Brain microvascular endothelial cell (primary cell): ENCODE measurements around the gene MTHFD1L.
"Not testable (repeated sequence)": the region's sequence is repeated elsewhere in the genome, so short reads cannot be mapped to it uniquely, and the experiment has no call there.

Experiments used
- DNase-seq: peaks from one replicate; pipeline ENCODE4 v3.0.0-alpha.2; 2020
- H3K27ac ChIP-seq: fragments of 250-450 bp; sonication (Bioruptor Pico); 2 replicates; pipeline ENCODE4 v1.5.1; 2020; ENCODE audit warnings: mild to moderate bottlenecking, moderate library complexity
- H3K27me3 ChIP-seq: fragments of 250-450 bp; sonication (Bioruptor Pico); replicated peaks from 2 replicates; pipeline ENCODE4 v1.5.1; 2020; ENCODE audit warnings: mild to moderate bottlenecking
- H3K36me3 ChIP-seq: fragments of 250-450 bp; sonication (Bioruptor Pico); replicated peaks from 2 replicates; pipeline ENCODE4 v1.5.1; 2020; ENCODE audit warnings: mild to moderate bottlenecking
- H3K4me3 ChIP-seq: 2 replicates; pipeline ENCODE4 v1.5.1; 2011; ENCODE audit warnings: low read depth, mild to moderate bottlenecking, control low read depth, low read length, moderate library complexity
- CTCF ChIP-seq: IDR thresholded peaks from 2 replicates; pipeline ENCODE4 v1.5.1; 2011; ENCODE audit warnings: low read depth, mild to moderate bottlenecking, moderate library complexity, low read length, control low read depth, inconsistent platforms; ENCODE audit errors: missing control alignments
- in situ Hi-C: cut with HindIII; loops from 2 replicates; pipeline ENCODE4 v1.10.0; 2017; ENCODE audit warnings: low sequenced_read_pairs, low pct_ligation_motif_present

The MTHFD1L gene

GRCh38 chr6:150846641-150847040 is 18.9 kb upstream of the MTHFD1L start:
- no peak for TF ChIP-seq CTCF
- Histone ChIP-seq H3K27ac (no peak overlapping the region), H3K27me3 (no peaks in the 10 kb centered on the region), H3K4me3 (no peak overlapping the region), H3K36me3 (no peaks in the 10 kb centered on the region)
- no peak for DNase-seq
- in situ Hi-C loops = no loop called here

- no peaks in the 10 kb centered on the region for H3K36me3 ChIP-seq
- TF ChIP-seq CTCF = no peak
- no peak overlapping the region for H3K4me3 ChIP-seq
- H3K27me3 ChIP-seq = no peaks in the 10 kb centered on the region
- DNase-seq = no peak
- in situ Hi-C loops = no loop called here
- H3K27ac ChIP-seq = no peak overlapping the region
Measured at GRCh38 chr6:150848400-150848799, 17.1 kb upstream of the MTHFD1L start.

- H3K27me3 ChIP-seq, H3K27ac ChIP-seq, DNase-seq, H3K4me3 ChIP-seq, in situ Hi-C loops, H3K36me3 ChIP-seq: not testable (repeated sequence)
Measured at GRCh38 chr6:150854392-150854791, 11.1 kb upstream of the MTHFD1L start.

- H3K4me3 ChIP-seq, H3K27me3 ChIP-seq, DNase-seq, H3K36me3 ChIP-seq, H3K27ac ChIP-seq, in situ Hi-C loops: not testable (repeated sequence)
Measured at GRCh38 chr6:150855171-150855570, 10.3 kb upstream of the MTHFD1L start.

- H3K36me3 ChIP-seq = no peaks in the 10 kb centered on the region
- H3K27ac ChIP-seq = peak overlapping the region; percentile 100
- H3K4me3 ChIP-seq = no peak overlapping the region
- TF ChIP-seq CTCF = no peak
- peak; percentile 97 for DNase-seq
- H3K27me3 ChIP-seq = no peaks in the 10 kb centered on the region
- in situ Hi-C loops = no loop called here
Measured at GRCh38 chr6:150857062-150857944, 8.2 kb upstream of the MTHFD1L start.

GRCh38 chr6:150857945-150858308 is 7.6 kb upstream of the MTHFD1L start:
- in situ Hi-C loops = no loop called here

GRCh38 chr6:150861448-150862168 is 3.9 kb upstream of the MTHFD1L start:
- in situ Hi-C loops, H3K36me3 ChIP-seq, DNase-seq, H3K4me3 ChIP-seq, H3K27me3 ChIP-seq, H3K27ac ChIP-seq: not testable (repeated sequence)

More at GRCh38 chr6:150857945-150858308, 7.6 kb upstream of the MTHFD1L start:
- no peak for TF ChIP-seq CTCF
- H3K27me3 ChIP-seq = no peaks in the 10 kb centered on the region
- no peak overlapping the region for H3K4me3 ChIP-seq
- H3K36me3 ChIP-seq = no peaks in the 10 kb centered on the region
- H3K27ac ChIP-seq = peak overlapping the region; percentile 100
- DNase-seq = no peak
